ENCODE results near the gene REXO4. TPM values are rescaled to one million over a fixed set of nuclear protein-coding genes. Genes with fewer than 3 reads are reported as not detected.
"Not testable (repeated sequence)": the region's sequence is repeated elsewhere in the genome, so short reads cannot be mapped to it uniquely, and the experiment has no call there.

REXO4 gene
- total and polyA plus RNA-seq, 3 experiments from 2014 or later = 25.8 to 56.4 (median 52.4) TPM

DNA sequence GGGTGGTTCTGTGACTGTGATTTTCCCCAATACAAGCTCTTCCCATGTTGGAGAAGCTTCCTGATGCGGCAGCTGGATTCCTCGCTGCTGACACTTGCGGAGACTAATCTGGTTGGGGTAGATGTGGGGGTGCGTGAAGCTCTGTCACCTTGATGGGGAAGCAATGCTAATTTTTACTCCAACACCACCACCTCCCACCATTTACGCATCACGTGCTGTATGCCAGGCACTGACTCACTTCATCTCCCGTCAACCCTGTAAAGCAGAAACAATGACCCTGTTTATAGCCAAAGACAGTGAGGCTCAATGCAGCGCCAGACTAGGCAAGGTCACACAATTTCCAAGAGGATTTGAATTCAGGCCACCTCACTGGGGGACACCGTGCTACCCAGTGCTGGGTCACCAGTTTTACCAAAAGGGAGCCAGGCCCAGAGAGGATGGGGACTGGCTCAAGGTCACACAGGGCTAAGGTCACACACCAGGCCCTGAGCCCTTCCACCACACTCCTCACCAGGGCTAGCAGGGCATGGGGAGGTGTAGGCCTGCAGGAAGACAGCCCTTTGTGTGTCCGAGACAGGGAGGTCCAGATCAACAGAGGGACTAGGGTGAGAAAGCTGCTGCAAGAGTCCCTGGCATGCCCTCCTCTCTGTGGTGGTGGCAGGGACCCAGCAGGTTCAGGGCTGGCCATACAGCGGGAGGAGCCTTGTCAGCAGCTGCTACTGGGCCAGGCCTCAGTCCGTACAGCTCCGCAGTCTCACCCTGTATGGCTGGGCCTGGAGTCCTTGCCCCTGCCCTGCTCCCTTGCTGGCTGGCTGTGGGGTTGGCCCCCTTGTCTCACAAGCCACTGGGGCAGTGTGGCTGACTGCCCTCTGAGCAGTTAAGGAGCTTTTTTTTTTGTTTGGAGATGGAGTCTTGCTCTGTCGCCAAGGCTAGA is 38.4 kb downstream of the REXO4 start:
- no peaks in the 10 kb centered on the region for H3K9me3 Mint-ChIP-seq
- no peak for DNase-seq
- Histone ChIP-seq H3K4me1 (ENCODE audit: insufficient read depth, low read length) (peaks cover 7% of the 10 kb centered on the region), H3K4me3 (ENCODE audit: low read length) (no peak overlapping the region), H3K27ac (ENCODE audit: low read depth, low read length) (no peak overlapping the region), H3K36me3 (ENCODE audit: insufficient read depth, low read length) (no peaks in the 10 kb centered on the region), H3K27me3 (ENCODE audit: insufficient read depth, low read length, poor library complexity, severe bottlenecking) (no peaks in the 10 kb centered on the region), H3K9me3 (ENCODE audit: low read length) (no peaks in the 10 kb centered on the region)
- ChIA-PET CTCF (no interaction called here), POLR2A (interaction anchor here (0.7 kb wide), 1 partner anchor 79 kb away, joined by 3 read pairs; no protein-coding TSS in a partner anchor)
- peaks cover 0 to 8% (median 2%) of the 10 kb centered on the region in 3 donors for H3K36me3 Mint-ChIP-seq
- peaks cover 7 to 10% (median 7%) of the 10 kb centered on the region in 3 donors for H3K4me1 Mint-ChIP-seq
- H3K4me3 Mint-ChIP-seq = peak overlapping the region in 1 of 7 donors; percentile 63
- H3K27me3 Mint-ChIP-seq = no peaks in the 10 kb centered on the region
- peak overlapping the region in 1 of 8 donors; percentile 31 for H3K27ac Mint-ChIP-seq

DNA sequence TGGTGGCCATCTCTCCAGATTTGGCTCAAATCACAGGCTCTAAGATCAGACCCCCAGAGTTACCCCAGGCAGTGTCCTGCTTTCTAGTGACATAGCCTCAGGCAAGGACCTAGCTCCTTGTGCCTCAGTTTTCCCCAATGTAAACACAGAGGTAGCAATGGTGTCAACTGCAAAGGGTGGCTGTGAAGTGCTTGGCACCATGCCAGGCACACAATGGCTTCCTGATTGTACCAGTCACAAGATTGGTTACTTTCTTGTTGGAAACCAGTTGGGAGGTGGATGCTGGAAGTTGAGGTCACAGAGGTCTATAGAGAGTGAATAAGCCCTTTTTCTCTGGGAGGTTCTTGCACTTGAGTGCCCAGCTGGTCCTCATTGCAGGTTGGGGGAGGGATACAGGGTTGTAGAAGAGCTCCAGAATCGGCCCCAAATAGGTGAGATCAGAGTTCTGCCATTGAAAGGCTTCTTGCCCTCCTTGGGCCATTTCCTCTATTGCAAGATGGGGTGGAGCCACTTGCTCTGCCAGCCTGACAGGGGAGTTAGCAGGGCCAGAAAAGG is 39.3 kb downstream of the REXO4 start:
- H3K4me3 ChIP-seq (ENCODE audit: low read length) = no peak overlapping the region
- CTCF ChIA-PET = interaction anchor here (1.1 kb wide), 1 partner anchor 43 kb away, joined by 3 read pairs; no protein-coding TSS in a partner anchor
- no peaks in the 10 kb centered on the region for H3K36me3 ChIP-seq (ENCODE audit: insufficient read depth, low read length)
- peaks cover 13 to 17% (median 17%) of the 10 kb centered on the region in 3 donors for H3K4me1 Mint-ChIP-seq
- H3K4me1 ChIP-seq (ENCODE audit: insufficient read depth, low read length) = peaks cover 12% of the 10 kb centered on the region
- no peaks in the 10 kb centered on the region for H3K27me3 ChIP-seq (ENCODE audit: insufficient read depth, low read length, poor library complexity, severe bottlenecking)
- peak overlapping the region in 1 of 8 donors; percentile 31 for H3K27ac Mint-ChIP-seq
- H3K36me3 Mint-ChIP-seq = peaks cover 0 to 11% (median 2%) of the 10 kb centered on the region in 3 donors
- no peak overlapping the region for H3K27ac ChIP-seq (ENCODE audit: low read depth, low read length)
- no peak for DNase-seq
- peak overlapping the region in 2 of 7 donors; percentile 20 to 82 for H3K4me3 Mint-ChIP-seq
- no peaks in the 10 kb centered on the region for H3K9me3 ChIP-seq (ENCODE audit: low read length)
- POLR2A ChIA-PET = no interaction called here
- no peaks in the 10 kb centered on the region for H3K9me3 Mint-ChIP-seq
- H3K27me3 Mint-ChIP-seq = no peaks in the 10 kb centered on the region

DNA sequence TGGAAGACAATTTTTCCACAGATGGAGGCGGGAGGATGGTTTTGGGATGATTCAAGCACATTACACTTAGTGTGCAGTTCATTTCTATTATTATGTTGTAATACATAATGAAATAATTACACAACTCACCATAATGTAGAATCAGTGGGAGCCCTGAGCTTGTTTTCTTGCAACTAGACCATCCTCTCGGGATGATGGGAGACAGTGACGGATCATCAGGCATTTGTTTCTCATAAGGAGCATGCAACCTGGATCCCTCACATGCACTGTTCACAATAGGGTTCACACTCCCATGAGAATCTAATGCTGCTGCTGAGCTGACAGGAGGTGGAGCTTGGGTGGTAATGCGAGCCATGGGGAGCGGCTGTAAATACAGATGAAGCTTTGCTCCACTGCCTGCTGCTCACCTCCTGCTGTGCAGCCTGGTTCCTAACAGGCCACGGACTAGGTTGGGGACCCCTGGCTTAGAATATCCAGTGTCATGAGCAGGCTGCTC is 40.0 kb downstream of the REXO4 start:
- CTCF ChIA-PET = interaction anchor here (1.1 kb wide), 1 partner anchor 43 kb away, joined by 3 read pairs; no protein-coding TSS in a partner anchor
- no peak for DNase-seq
- H3K27ac Mint-ChIP-seq = peak overlapping the region in 2 of 8 donors; percentile 31 to 83

DNA sequence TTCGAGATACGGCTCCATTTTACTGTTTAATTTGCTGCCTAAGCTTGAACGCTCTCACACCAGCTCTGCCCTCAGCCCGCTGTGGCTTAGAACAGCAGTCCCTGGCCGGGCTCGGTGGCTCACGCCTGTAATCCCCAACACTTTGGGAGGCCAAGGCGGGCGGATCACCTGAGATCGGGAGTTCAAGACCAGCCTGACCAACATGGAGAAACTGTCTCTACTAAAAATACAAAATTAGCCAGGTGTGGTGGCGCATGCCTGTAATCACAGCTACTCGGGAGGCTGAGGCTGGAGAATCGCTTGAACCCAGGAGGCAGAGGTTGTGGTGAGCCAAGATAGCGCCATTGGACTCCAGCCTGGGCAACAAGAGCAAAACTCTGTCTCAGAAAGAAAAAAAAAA is 40.5 kb downstream of the REXO4 start:
- not testable (repeated sequence) for H3K9me3 Mint-ChIP-seq; H3K36me3 ChIP-seq (ENCODE audit: insufficient read depth, low read length); H3K9me3 ChIP-seq (ENCODE audit: low read length); H3K4me3 ChIP-seq (ENCODE audit: low read length); H3K27me3 Mint-ChIP-seq; H3K27ac ChIP-seq (ENCODE audit: low read depth, low read length); DNase-seq; H3K27me3 ChIP-seq (ENCODE audit: insufficient read depth, low read length, poor library complexity, severe bottlenecking)
- Mint-ChIP-seq H3K4me3 (peak overlapping the region; percentile 64 to 84 (median 75)), H3K36me3 (peaks cover 0 to 22% (median 2%) of the 10 kb centered on the region in 3 donors), H3K27ac (peak overlapping the region in 5 of 8 donors; percentile 46 to 83 (median 75)), H3K4me1 (peaks cover 24 to 29% (median 29%) of the 10 kb centered on the region in 3 donors)
- peaks cover 24% of the 10 kb centered on the region for H3K4me1 ChIP-seq (ENCODE audit: insufficient read depth, low read length)
- CTCF ChIA-PET = interaction anchor here (0.8 kb wide), 2 partner anchors 27 to 29 kb away, joined by 3 read pairs; partner anchors contain the start of genes MED22 and RPL7A
- POLR2A ChIA-PET = interaction anchor here (1.0 to 1.8 kb wide), 2 partner anchors 29 to 45 kb away, joined by 3 to 7 read pairs; partner anchors contain the start of genes MED22 and RPL7A

More for the DNA sequence above, 40.0 kb downstream of the REXO4 start:
- H3K27ac ChIP-seq (ENCODE audit: low read depth, low read length) = no peak overlapping the region
- H3K27me3 ChIP-seq (ENCODE audit: insufficient read depth, low read length, poor library complexity, severe bottlenecking) = no peaks in the 10 kb centered on the region
- peaks cover 19% of the 10 kb centered on the region for H3K4me1 ChIP-seq (ENCODE audit: insufficient read depth, low read length)
- Mint-ChIP-seq H3K27me3 (no peaks in the 10 kb centered on the region), H3K4me3 (peak overlapping the region in 1 of 7 donors; percentile 82), H3K9me3 (no peaks in the 10 kb centered on the region), H3K4me1 (peaks cover 19 to 24% (median 24%) of the 10 kb centered on the region in 3 donors), H3K36me3 (peaks cover 0 to 17% (median 2%) of the 10 kb centered on the region in 3 donors)
- no peak overlapping the region for H3K4me3 ChIP-seq (ENCODE audit: low read length)
- H3K9me3 ChIP-seq (ENCODE audit: low read length) = no peaks in the 10 kb centered on the region
- POLR2A ChIA-PET = interaction anchor here (1.8 kb wide), 1 partner anchor 30 kb away, joined by 7 read pairs; the partner anchor contains the start of genes MED22 and RPL7A
- no peaks in the 10 kb centered on the region for H3K36me3 ChIP-seq (ENCODE audit: insufficient read depth, low read length)

DNA sequence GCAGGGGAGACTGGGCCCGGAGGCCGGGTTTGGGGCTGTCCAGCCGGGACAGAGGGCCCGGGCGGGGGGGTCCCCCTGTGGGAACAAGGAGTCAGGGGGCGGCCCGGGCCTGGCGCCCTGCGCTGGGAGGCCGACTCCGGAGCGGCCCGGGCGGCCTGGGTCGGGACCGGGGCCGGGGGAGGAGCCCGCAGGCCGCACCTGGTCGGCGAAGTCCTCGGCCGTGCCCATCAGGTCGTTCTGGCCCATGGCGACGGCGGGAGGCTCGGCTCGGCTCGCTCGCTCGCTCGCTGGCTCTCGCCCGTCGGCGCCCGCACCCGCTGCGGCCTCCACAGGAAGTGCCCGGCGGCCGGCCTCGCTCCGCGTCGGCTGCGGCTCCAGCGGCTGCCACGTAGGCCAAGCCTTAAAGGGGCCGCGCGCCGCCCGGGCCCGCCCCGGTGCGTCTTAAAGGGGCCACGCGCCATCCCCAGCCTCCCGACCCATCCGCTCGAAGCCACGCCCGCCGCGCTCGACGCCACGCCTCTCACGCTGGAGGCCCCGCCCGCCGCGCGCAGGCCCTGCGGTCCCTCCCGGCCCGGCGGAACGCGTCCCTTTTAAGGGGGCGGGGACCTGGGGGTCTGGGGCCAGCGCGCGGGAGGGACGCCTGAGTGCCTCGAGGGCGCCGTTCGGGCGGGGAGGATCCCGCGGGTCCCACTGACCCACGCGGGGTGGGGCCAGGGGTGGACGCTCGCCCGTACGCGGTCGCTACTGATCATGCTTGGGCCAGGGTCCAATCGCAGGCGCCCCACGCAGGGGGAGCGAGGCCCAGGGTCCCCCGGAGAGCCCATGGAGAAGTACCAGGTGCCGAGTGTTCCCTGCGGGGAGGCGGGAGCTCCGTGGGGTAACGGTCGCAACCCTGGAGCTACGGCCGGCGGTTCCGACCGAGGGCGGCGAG is 41.8 kb downstream of the REXO4 start, which contains the start of the genes STKLD1 and SURF4:
TSS of gene STKLD1 (plus strand) at position 643 of the 931 bp plus-strand sequence. CDS start at position 751, 108 bp downstream.
TSS of gene SURF4 (minus strand) at position 337 of the 931 bp plus-strand sequence. CDS start at position 246, 91 bp downstream.
- H3K4me1 ChIP-seq (ENCODE audit: insufficient read depth, low read length) = peaks cover 37% of the 10 kb centered on the region
- H3K36me3 ChIP-seq (ENCODE audit: insufficient read depth, low read length) = no peaks in the 10 kb centered on the region
- POLR2A ChIA-PET = interaction anchor here (0.6 to 2.5 kb wide), 5 partner anchors 20 to 43 kb away, joined by 3 to 25 read pairs (median 7); partner anchors contain the start of genes MED22, RPL7A, SURF1 and SURF2

DNA sequence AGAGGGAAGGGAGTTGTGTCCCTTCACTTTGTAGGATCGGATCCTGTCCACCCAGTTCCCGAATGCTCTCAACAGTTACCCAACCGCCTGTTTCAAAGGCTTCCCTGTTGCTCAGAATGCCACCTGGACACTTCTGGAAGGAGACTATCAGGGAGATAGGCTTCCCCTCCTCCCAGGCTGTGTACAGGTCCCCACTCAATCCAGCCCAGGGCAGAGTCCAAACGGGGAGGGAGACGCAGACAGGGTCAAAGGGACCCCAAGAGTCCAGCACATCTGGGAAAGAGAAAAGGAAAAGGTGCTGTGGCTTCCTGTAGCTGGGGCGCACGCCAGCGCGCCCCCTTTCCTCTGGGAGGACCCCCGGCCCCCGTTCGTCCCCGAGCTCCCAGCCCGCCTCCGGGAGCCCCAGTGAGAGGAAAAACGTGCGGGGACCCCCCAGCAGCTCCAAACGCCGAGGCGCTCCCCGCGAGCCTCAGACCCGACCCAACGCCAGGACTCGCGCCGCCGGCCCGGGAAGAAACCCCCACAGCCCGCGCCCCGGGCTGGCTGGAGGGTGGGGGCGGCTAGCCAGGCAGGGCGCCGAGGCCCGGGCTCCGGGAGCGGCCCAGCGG is 42.6 kb downstream of the REXO4 start:
- peak overlapping the region; percentile 91 to 98 (median 95) for H3K4me3 Mint-ChIP-seq
- H3K4me3 ChIP-seq (ENCODE audit: low read length) = peak overlapping the region; percentile 84
- no peaks in the 10 kb centered on the region for H3K9me3 Mint-ChIP-seq
- peaks cover 0 to 32% (median 2%) of the 10 kb centered on the region in 3 donors for H3K36me3 Mint-ChIP-seq
- no peaks in the 10 kb centered on the region for H3K27me3 Mint-ChIP-seq
- H3K27me3 ChIP-seq (ENCODE audit: insufficient read depth, low read length, poor library complexity, severe bottlenecking) = no peaks in the 10 kb centered on the region
- ChIA-PET POLR2A (interaction anchor here (1.7 to 2.5 kb wide), 3 partner anchors 12 to 27 kb away, joined by 4 to 25 read pairs (median 16); partner anchors contain the start of genes MED22, RPL7A, SURF1 and SURF2), CTCF (interaction anchor here (1.3 to 6.5 kb wide), 6 partner anchors 11 to 111 kb away, joined by 3 to 84 read pairs (median 8); partner anchors contain the start of genes MED22, RPL7A, SURF1 and SURF2)
- no peak for DNase-seq
- peak overlapping the region; percentile 87 for H3K27ac ChIP-seq (ENCODE audit: low read depth, low read length)
- H3K36me3 ChIP-seq (ENCODE audit: insufficient read depth, low read length) = no peaks in the 10 kb centered on the region
- peak overlapping the region; percentile 94 to 99 (median 98) for H3K27ac Mint-ChIP-seq
- no peaks in the 10 kb centered on the region for H3K9me3 ChIP-seq (ENCODE audit: low read length)
- peaks cover 44% of the 10 kb centered on the region for H3K4me1 ChIP-seq (ENCODE audit: insufficient read depth, low read length)
- H3K4me1 Mint-ChIP-seq = peaks cover 45 to 50% (median 49%) of the 10 kb centered on the region in 3 donors

More for the DNA sequence above, 41.8 kb downstream of the REXO4 start, which contains the start of the genes STKLD1 and SURF4:
- Mint-ChIP-seq H3K27me3 (no peaks in the 10 kb centered on the region), H3K27ac (peak within 1 kb of the TSS; percentile 94 to 99 (median 98)), H3K4me3 (peak within 1 kb of the TSS; percentile 91 to 98 (median 95)), H3K9me3 (no peaks in the 10 kb centered on the region), H3K4me1 (peaks cover 37 to 42% (median 42%) of the 10 kb centered on the region in 3 donors), H3K36me3 (peaks cover 0 to 27% (median 2%) of the 10 kb centered on the region in 3 donors)
- Histone ChIP-seq H3K27ac (ENCODE audit: low read depth, low read length) (peak within 1 kb of the TSS; percentile 87), H3K9me3 (ENCODE audit: low read length) (no peaks in the 10 kb centered on the region), H3K4me3 (ENCODE audit: low read length) (peak within 1 kb of the TSS; percentile 84), H3K27me3 (ENCODE audit: insufficient read depth, low read length, poor library complexity, severe bottlenecking) (no peaks in the 10 kb centered on the region)
- CTCF ChIA-PET = interaction anchor here (0.8 to 6.5 kb wide), 4 partner anchors 12 to 41 kb away, joined by 3 to 47 read pairs (median 8); partner anchors contain the start of genes MED22 and RPL7A
- peak; percentile 91 to 94 (median 92) for DNase-seq
